GM21576 (cell line): ENCODE data around the gene MED17.

Experiments used
- ATAC-seq: cut with Tn5 transposase; IDR thresholded peaks from one replicate; pipeline ENCODE4 v1.9.1; 2021; ENCODE audit warnings: mild to moderate bottlenecking, moderate library complexity; ENCODE audit not compliant: unreplicated experiment

The MED17 gene

GRCh38 chr11:93845181-93846092 is 61.4 kb downstream of the MED17 start:
- no peak for ATAC-seq

GRCh38 chr11:93846411-93846810 is 62.3 kb downstream of the MED17 start:
- ATAC-seq, result no peak

- no peak for ATAC-seq
Observed at GRCh38 chr11:93849201-93849600, 65.1 kb downstream of the MED17 start.

- no peak for ATAC-seq
Observed at GRCh38 chr11:93849751-93850593, 65.9 kb downstream of the MED17 start.

GRCh38 chr11:93850594-93851018 is 66.5 kb downstream of the MED17 start, which contains the start of gene VSTM5:
Gene VSTM5 (minus strand): TSS chr11:93850618. CDS start chr11:93850502, 116 bp downstream.
- no peak for ATAC-seq

GRCh38 chr11:93852242-93852641 is 68.2 kb downstream of the MED17 start:
- ATAC-seq, result no peak

GRCh38 chr11:93857413-93858120 is 73.5 kb downstream of the MED17 start:
- no peak for ATAC-seq

- ATAC-seq, result no peak
Observed at GRCh38 chr11:93858121-93858775, 74.2 kb downstream of the MED17 start.

- no peak for ATAC-seq
Observed at GRCh38 chr11:93861808-93862207, 77.7 kb downstream of the MED17 start.
